GM10248 (cell line): ENCODE results near the gene ARHGAP31.

Experiments
- CTCF ChIA-PET: fragments of 300-600 bp; sonication (Branson Sonifier 250); formaldehyde crosslinking; extraction: SDS; loops from one replicate; lab custom pipeline; 2021; ENCODE audit warnings: antibody characterized with exemption; lab: Yijun Ruan, JAX
- POLR2A ChIA-PET: fragments of 350-650 bp; sonication (Branson Sonifier 250); formaldehyde crosslinking; extraction: SDS; loops from one replicate; lab custom pipeline; 2020; ENCODE audit warnings: antibody characterized with exemption; lab: Yijun Ruan, JAX
- DNase-seq: peaks from one replicate; pipeline ENCODE4 v3.0.0; 2012; ENCODE audit errors: extremely low spot score
- CTCF ChIP-seq: IDR thresholded peaks from 2 replicates; pipeline ENCODE4 v1.5.1; 2012; ENCODE audit warnings: mild to moderate bottlenecking, low read depth; ENCODE audit errors: extremely low read depth, missing control alignments, control extremely low read depth

The ARHGAP31 gene

GRCh38 chr3:119322835-119323722 lies 28.9 kb downstream of the ARHGAP31 start:
- ChIA-PET CTCF (interaction anchor here (0.9 to 2.3 kb wide), 8 partner anchors 10 to 76 kb away, joined by 3 to 9 read pairs (median 5); partner anchors contain the start of gene ARHGAP31), POLR2A (interaction anchor here (1.0 kb wide), 1 partner anchor 82 kb away, joined by 3 read pairs; the partner anchor contains the start of gene B4GALT4)
- no peak for TF ChIP-seq CTCF
- DNase-seq: peak; percentile 92

- TF ChIP-seq CTCF: no peak
- CTCF ChIA-PET: no interaction called here
- POLR2A ChIA-PET: no interaction called here
- no peak for DNase-seq
Observed at GRCh38 chr3:119323723-119324085, 29.5 kb downstream of the ARHGAP31 start.

GRCh38 chr3:119324899-119325298 lies 30.7 kb downstream of the ARHGAP31 start:
- no peak for TF ChIP-seq CTCF
- CTCF ChIA-PET: interaction anchor here (1.4 to 1.9 kb wide), 3 partner anchors 11 to 356 kb away, joined by 3 to 5 read pairs (median 3); no protein-coding TSS in a partner anchor
- DNase-seq: no peak
- POLR2A ChIA-PET: interaction anchor here (0.6 kb wide), 1 partner anchor 118 kb away, joined by 8 read pairs; no protein-coding TSS in a partner anchor

GRCh38 chr3:119326976-119327375 lies 32.8 kb downstream of the ARHGAP31 start:
- ChIA-PET POLR2A (no interaction called here), CTCF (interaction anchor here (1.1 to 3.8 kb wide), 4 partner anchors 11 to 26 kb away, joined by 6 to 16 read pairs (median 8); no protein-coding TSS in a partner anchor)
- peak; percentile 1 for TF ChIP-seq CTCF
- DNase-seq: no peak

GRCh38 chr3:119329551-119329950 lies 35.4 kb downstream of the ARHGAP31 start:
- CTCF ChIA-PET: interaction anchor here (0.8 to 3.8 kb wide), 7 partner anchors 9 to 271 kb away, joined by 3 to 16 read pairs (median 3); no protein-coding TSS in a partner anchor
- no peak for DNase-seq

GRCh38 chr3:119330181-119330580 lies 36.0 kb downstream of the ARHGAP31 start:
- no peak for DNase-seq
- ChIA-PET POLR2A (no interaction called here), CTCF (interaction anchor here (0.8 to 3.8 kb wide), 6 partner anchors 8 to 89 kb away, joined by 3 to 16 read pairs (median 3); no protein-coding TSS in a partner anchor)
- no peak for TF ChIP-seq CTCF

More at GRCh38 chr3:119329551-119329950, 35.4 kb downstream of the ARHGAP31 start:
- POLR2A ChIA-PET: no interaction called here
- no peak for TF ChIP-seq CTCF
